Activated gamma-delta T cell (primary cell): Measurements from ENCODE around the gene STARD10.

Experiments used
- DNase-seq: peaks from one replicate; lab custom pipeline; 2025; lab: John Stamatoyannopoulos, UW

The STARD10 gene

DNA sequence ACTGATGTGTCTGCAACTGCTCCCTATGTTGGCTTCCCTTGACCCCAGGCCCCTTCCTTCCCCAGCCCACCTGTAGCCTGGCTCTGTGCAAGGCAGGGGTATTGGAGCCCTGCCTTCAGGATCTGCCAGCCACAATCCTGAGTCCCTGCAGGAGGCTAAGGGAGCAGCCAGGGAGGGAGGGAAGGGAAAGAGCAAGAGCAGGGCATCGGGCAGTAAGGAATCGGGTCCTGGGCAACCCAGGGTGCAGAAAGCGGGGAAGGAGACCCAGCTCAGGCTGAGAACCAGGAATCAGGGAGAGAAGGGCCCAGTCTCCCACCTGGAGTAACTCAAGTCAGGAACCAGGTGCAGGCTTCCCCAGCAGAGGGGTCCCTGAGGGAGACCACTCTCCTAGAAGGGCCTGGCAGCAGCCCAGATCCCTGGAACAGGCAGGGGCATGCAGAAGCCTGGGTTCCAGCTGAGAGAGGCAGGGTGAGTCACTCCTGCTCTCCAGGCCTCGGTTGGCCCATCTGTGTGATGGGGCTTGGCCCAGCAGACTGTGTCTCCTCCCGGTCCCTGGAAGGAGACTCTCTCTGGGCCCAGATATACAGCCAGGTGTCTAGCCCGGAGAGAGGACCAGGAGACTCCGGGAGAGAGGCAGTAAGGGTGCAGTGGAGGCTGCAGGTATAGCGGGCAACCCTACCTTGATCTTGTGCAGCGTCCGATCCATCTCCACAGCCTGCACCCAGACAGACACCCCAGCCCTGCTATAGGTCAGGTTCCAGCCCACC lies 13.4 kb downstream of the STARD10 start:
- no peak for DNase-seq

DNA sequence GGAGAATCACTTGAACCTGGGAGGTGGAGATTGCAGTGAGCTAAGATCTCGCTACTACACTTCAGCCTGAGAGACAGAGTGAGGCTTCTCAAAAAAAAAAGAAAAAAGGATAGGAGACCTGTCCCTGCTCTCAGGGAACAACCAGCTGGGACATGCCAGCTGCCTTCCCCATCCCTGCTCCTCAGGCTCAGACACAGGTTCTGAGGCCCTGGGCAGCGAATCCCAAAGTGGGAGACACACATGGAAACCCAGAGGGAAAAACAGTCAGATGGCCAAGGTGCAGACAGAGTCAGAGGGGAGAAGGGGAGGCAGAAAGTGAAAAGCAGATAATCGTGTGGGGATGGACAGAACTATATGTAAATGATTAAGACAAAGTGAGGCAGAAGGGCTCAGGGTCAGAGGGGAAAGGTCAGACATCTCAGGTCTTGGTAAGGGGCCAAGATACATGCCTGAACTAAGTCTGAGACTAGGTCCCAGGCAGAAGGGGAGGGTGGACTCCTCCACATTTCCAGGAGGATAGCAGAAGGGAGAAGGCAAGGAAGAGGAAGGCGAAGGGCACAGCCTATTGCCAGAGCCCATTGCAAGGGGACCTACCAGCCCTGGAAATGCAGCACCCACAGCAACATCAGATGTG lies 14.2 kb downstream of the STARD10 start:
- no peak for DNase-seq

DNA sequence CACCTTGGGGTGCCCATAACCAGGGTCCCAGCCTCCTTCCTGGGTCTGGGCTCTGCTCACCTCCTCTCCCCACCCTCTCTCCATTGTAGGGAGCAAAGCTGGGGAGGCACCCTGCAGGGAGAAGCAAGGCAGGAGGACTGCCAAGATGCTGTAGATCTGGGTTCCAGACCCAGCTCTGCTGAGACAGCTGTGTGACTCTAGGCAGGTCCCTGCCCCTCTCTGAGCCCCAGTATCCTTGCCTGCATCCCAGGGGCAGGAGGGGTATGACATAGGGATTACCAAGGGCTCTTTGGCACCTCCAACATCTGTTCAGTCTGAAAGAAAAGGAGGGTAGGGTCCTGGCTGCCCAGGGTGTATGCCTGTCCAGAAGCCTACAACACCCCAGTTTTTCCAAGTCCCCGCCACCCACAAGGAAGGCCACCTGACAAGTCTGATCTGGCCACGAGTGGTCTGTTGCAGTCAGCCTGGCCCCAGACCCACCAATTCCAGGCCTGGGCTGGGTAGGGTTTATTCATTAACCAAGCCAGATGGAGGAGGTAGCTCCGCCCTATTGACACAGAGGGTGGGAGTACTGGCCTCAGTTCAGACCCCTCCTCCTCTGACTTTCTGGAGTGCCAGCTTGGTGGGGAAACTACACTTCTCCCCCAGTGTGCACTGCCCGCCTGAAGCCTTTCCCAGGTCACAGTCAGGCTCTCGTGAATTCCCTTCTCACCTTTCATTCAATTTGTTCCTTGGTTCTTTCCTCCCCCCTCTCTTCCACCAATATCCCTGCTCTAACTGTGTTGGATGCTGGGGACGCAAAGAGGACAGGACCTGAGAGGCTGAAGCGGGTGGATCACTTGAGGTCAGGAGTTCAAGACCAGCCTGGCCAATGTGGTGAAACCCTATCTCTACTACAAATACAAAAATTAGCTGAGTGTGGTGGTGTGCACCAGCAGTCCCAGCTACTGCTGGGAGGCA lies 15.0 kb downstream of the STARD10 start:
- DNase-seq: no peak

DNA sequence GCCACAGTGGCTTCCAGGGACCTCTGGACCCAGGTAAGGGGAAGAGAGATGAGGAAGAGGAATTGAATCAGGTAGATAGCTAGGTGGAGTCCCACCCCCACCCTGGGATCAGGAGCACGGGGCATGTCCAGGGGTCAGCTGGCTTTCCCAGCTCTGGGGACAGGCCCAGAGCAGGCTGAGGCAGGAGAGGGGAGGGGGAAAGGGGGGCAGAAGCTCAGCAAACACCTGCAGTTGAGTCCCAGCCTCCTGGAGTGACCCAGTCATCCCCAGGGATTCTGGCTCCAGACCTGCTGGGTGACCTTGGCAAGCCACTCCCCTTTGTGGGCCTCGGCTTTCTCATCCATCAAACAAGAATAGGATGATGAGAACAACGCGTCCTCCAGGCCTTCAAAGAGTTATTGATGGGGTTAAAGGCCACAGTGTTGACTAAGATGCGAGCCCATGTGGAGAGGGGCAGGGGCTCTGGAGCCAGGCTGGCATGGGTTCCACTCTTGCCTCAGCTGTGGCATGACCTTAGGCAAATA lies 16.0 kb downstream of the STARD10 start:
- DNase-seq: no peak

DNA sequence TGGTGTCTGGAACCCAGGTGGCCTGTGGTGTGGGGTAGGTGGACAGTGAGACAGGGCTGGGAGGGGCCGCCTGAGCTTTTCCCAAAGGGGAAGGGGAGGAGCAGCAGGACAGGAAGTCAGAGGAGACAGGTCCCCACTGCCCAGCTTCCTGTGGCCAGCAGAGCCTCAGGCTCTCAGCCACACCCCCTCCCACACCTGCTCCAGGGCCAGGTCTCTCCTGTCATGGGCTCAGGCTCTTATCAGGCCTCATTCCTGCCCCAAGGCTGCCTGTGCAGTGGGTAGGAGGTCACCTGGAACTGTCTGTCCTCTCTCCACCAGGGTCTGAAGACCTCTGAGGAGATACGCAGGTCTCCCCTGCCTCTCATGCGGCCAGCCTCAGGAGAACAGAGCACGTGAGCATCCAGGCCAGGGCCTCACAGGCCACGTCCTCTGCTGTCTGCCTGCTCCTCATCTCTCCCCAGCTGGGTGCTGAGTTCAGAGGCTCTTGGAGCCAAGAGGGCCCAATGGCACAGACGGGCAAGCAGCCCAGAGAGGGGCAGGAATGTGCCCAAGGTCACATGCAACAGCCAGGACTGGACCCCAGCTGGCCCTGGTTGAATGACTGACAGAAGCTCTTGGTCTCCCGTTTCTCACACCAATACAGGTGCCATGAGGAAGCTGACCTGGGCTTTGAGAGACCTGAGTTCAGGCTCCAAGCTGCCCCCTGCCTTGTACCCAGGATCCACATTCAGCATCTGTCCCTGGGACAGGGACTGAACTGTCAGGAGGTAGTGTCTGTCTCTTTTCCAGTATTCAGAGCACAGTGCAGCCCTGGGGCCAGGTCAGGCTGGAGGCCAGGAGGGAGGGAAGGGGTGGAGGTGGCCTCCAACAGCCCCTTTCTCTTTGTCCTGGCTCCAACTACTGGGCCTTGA lies 16.7 kb downstream of the STARD10 start:
- DNase-seq: no peak

DNA sequence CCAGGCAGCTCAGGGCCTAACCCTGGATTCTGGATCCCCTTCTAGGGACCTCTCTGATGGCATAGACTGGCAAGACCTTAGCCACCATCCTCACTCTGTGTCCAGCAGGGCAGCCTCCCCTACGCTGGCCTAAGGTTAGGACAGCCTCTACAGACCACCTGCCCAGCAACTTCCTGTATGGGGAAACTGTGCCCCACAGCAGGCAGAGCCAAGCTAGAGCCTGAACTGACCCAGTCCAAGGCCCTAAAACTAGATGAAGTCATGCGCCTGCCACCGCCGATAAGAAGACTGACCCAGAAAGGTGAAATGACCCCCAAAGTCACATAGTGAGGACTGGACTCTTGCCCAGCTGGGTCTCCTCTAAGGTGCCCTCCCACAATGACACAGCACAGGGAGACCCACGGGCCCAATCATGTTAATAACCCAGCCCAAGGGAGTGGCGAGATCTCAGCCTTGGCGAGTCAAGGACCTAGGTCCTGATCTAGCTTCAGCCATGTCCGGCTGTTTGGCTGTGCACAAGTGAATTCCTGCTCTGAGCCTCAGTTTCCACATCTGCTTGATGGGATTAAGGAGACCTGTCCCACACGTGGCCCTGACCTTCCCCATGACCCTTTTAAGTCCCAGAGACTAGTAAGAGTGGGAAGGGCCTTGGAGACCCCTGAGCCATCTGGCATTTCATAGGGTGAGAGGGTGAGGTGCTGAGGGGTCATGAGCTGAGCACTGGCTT lies 17.6 kb downstream of the STARD10 start:
- no peak for DNase-seq

DNA sequence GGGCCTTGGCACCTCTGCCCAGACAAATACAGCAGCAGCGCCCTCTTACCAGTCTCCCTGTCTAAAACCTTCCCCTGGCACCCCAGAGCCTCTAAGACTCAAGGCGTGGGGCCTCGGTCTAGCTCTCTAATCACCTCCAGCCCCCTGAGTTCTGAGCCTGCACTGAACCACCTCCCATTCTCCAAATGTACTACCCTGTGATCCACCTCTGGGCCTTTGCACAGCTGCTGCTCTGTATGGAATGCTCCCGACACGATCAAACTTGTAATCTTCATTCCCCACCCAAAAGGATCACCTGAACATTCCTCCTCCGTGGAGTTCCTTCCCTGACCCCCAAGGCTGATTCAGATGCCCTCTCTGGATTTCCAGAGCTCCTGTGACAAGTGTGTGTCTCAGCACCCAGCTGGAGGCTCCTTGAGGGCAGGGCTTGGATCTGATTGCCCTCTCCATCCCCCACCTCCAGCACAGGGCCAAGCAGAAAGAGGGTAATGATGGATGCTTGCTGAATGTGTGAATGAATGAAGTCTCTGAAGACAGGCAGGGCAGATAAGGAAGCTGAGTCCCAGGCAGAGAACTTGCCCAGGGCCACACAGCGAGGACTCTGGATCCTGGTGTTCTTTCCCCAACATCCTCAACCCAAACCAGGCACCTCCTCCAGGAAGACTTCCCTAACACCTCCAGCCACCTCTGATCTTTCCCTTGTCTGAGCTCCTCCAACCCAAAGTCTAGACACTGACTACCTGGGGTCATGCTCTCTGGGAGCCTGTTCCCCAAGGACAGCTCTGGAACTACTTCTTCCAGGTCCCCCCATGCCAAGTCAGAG lies 18.3 kb downstream of the STARD10 start:
- DNase-seq: no peak

DNA sequence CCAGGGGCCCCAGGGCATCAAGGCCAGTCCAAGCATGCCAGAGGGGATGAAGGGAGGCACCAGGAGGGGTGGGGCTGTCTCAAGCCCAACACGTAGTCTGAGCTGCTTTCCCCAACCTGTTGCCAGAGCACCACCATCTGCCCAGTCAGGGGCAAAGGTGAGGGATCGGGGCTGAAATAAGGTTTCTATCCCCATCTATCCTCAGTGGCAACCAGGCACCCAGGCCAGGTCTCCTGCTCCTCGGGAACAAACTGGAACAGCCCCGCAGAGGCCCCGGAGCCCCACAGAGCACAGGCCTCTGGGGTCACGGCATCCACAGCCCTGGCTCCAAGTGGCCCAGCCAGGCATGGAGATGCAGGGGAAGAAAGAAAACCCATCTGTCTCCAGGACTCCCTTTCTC lies 19.3 kb downstream of the STARD10 start:
- DNase-seq: no peak

DNA sequence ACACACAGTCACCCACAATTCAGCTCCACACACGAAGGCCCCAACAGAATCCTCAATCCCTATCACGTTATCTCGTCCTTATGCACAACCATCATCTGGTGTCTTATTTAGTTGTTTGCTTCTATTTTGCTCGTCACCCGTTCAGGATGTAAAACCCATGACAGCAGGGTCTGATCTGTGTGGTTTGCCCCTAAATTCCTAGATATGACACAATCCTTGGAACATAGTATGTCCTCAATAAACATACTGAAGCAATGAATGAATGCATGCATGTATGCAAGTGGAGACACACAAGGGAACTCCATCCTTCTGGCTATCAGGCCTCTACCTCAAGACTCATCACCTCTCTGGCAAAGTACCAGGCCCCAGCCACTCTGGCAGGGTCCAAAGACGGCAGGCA lies 20.2 kb downstream of the STARD10 start:
- no peak for DNase-seq

DNA sequence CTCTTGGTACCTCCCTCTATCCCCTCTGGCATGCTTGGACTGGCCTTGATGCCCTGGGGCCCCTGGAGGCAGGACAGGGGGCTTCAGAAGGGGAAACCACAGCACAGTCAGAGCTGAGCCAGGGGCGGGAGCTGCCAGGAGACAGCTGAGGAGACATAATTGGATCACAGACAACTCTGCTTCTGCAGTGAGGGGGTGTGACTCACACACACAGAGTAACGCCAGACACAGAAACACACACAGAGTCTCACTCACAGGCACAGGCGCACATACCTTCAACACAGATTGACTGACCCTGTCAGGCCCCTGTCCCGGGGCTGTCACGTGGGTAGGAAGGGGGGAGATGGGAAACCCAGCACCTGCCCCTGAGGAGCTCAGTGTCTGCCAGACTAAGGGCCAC lies 20.6 kb downstream of the STARD10 start:
- no peak for DNase-seq

DNA sequence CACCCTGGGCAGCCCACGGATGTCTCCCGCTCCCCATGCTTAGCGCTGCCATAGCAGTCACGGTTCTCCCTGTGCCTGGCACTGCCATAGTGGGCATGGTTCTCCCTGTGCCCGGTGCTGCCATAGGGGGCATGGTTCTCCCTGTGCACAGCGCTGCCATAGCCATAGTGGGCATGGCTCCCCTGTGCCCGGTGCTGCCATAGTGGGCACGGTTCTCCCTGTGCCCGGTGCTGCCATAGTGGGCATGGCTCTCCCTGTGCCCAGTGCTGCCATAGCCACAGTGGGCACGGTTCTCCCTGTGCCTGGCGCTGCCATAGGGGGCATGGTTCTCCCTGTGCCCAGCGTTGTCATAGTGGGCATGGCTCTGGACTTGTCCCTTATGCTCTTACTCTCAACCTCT lies 21.8 kb downstream of the STARD10 start:
- DNase-seq: no peak

DNA sequence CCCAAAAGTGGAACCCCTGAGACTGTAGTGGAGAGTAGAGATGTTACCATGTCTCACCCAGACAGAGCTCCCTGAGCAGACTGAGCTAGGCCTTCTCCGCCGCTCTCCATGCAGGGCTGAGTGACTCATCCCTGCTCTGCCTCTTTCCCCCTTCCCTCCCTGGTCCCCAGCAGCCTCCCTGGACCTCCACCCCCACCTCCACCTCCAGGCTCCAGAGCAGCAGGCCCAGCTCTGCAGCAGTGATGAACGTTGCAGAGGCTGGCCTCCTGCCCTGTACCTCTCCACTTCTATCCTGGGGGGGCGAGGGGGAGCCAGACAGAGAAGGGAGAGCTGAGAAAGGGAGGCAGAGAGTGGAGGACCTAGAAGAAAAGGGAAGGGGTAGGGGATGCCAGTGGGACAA lies 22.3 kb downstream of the STARD10 start:
- DNase-seq: no peak

DNA sequence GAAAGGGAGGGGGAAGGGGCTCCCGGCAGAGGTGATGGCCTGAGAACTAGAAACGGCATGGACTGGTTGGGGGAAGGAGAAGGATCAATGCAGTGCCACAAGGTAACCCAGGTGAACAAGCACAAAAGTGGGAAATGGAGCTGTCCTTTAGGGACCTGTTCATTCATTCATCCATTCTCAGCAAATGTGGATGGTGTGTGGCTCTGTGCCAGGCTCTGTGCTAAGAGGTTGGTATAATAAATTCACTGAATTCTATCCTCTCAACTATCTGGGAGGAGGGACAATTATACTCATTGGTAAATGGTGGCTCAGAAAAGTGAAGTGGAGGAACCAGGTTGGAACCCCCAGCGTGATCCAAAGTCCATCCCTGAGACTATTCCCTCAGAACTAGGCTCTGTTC lies 23.0 kb downstream of the STARD10 start:
- DNase-seq: no peak

DNA sequence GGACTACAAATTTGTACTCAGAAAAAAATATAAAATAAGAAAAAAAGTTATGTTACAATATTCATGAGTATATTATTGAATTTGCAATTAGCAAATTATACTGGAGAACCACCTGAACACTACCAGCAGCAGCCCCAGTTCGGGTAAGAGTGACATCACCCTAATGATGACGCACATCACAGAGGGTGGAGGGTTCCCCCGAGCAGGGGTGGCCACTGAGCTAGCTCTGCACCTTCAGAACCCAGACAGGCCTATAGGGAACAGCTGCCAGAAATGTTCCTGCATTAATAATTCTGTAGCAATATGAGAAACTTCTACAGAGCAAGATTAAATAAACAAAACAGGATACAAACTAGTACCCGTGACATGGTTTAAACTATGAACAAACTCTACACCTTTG lies 24.2 kb downstream of the STARD10 start:
- DNase-seq: no peak

DNA sequence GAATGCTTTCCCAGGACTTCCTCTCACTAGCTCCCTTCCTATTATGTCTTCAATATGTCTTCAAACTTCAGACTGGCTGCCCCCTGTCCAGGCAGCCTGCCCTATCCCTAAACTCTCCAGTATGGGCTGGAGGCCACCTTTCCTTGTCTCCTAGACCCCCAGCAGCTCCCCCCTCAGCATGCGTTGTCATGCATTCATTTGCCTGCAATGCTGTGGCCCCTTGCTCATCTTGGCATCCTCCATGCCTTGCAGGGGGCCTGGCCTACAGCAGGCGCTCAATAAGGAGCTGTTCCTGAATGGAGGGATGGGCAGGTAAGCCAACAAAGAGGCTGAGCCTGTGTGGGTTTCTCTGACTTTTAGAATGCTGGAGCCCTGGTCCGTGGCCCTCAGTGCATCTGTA lies 25.3 kb downstream of the STARD10 start:
- DNase-seq: no peak

DNA sequence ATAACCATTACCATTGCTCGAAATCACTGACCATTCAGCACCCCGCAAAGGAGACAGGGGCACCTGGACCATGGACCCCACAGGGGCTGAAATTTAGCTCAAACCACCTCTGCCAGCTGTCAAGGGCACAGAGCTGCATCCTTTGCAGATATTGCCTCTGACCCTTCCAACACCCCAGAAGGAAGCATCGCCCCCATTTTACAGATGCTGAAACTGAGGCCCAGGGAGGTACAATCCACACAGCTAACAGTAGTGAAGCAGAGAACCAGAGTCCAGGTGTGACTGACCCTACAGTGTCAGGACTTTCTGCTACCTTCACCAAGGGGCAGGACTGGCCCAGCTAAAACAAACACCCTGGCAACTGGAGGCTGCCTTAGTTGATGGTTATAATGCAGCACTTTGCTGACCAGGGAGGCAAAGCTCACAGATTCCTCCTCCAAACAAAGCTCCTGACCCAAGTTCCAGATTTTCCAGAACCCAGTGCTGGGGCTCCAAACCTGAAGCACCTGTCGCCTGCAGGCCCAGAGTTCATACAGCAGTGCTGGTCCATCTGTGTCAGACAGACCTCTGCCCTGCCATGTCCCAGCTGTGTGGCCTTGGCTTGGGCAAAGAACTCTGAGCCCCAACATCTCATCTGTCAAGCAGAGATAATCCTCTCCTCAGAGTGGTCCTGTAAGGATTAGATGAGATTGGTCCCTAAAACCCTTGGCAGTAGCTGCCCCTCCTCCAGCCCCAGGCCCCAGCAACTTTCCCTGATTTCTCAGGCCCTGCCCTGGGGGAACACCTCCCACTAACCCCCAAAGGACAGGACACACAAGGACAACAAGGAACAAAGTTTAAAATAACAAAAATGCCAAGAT lies 26.4 kb downstream of the STARD10 start:
- no peak for DNase-seq

DNA sequence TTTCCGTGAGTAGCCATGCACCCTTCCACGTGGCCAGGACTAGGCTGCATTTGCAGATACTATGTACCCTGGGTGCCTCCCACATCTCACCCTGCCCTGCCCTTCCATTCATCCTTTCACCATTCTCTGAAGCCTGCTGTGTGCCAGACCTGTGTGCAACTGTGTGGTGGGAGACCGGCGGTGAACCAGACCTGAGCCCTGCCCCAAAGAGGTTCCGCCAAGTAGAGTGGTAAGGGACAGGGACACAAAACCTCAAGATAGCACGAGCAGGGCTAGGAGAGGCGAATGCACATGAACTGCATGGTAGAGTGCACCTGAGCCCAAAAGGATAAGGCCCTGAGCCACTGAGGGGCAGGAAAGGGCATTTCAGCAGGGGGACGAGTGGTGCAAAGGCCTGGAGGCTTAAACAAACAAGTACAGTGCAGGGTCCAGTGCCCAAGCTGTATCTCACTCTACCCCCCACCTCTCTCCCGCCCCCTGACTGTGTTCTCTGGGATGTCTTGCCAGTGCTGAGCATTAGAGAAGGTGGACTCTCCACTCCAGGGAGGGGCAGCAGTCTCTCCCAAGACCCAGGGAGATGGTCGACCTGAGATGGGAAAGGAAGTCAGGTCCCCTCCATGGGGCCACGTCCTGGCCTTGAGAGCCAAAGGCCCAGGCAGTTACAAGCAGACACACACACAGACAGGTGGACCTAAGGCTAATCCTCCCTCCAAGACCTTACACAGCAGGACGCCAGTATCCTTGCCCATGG lies 27.5 kb downstream of the STARD10 start:
- no peak for DNase-seq

DNA sequence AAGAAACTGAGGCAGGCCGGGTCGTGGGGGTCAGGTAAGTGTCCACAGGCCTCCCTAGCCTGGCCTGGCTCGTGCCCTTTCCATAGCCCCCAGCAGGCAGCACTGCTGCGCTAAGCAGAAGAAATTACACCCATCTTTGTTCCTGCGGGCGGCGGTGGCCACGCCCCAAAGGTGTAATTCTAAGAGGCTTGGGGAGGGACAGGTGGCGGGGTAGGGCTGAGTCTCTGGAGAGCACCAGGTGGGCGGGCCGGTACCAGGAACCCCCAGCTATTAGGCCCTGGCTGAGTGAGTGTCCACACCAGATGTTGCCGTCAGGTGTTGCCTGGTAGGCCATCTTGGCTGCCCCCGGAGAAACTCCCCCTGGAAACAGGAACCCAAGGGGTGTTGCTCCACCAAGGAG lies 29.3 kb downstream of the STARD10 start:
- DNase-seq: no peak
